GM21786 (cell line): ENCODE results near the gene DMAP1.

Experiments
- ATAC-seq: cut with Tn5 transposase; IDR thresholded peaks from one replicate; pipeline ENCODE4 v1.9.1; 2021; ENCODE audit not compliant: unreplicated experiment

DMAP1 gene

GRCh38 chr1:44228218-44228617, 14.9 kb downstream of the DMAP1 start:
- no peak for ATAC-seq

GRCh38 chr1:44229435-44230167, 16.3 kb downstream of the DMAP1 start:
- ATAC-seq: no peak

- ATAC-seq: no peak
These were observed 17.5 kb downstream of the DMAP1 start for GRCh38 chr1:44230796-44231195.

- no peak for ATAC-seq
These were observed 20.3 kb downstream of the DMAP1 start for GRCh38 chr1:44233593-44233992.

- ATAC-seq: no peak
These were observed 22.5 kb downstream of the DMAP1 start for GRCh38 chr1:44235808-44236207.

GRCh38 chr1:44236490-44237272, 23.4 kb downstream of the DMAP1 start:
- ATAC-seq: no peak

GRCh38 chr1:44237721-44238457, 24.6 kb downstream of the DMAP1 start:
- no peak for ATAC-seq

GRCh38 chr1:44238660-44239059, 25.4 kb downstream of the DMAP1 start:
- ATAC-seq: no peak

- no peak for ATAC-seq
These were observed 26.2 kb downstream of the DMAP1 start for GRCh38 chr1:44239331-44239960.

GRCh38 chr1:44239961-44240371, 26.7 kb downstream of the DMAP1 start:
- ATAC-seq: no peak

- ATAC-seq: no peak
These were observed 27.8 kb downstream of the DMAP1 start for GRCh38 chr1:44240802-44241671.

- ATAC-seq: no peak
These were observed 29.5 kb downstream of the DMAP1 start for GRCh38 chr1:44242746-44243145.

GRCh38 chr1:44243782-44244495, 30.7 kb downstream of the DMAP1 start:
- no peak for ATAC-seq

- ATAC-seq: no peak
These were observed 31.7 kb downstream of the DMAP1 start for GRCh38 chr1:44244986-44245385.

- ATAC-seq: no peak
These were observed 33.5 kb downstream of the DMAP1 start for GRCh38 chr1:44246806-44247205.

GRCh38 chr1:44249543-44249942, 36.3 kb downstream of the DMAP1 start:
- no peak for ATAC-seq

- ATAC-seq: no peak
These were observed 37.0 kb downstream of the DMAP1 start for GRCh38 chr1:44250068-44250781.

GRCh38 chr1:44251486-44251885, 38.2 kb downstream of the DMAP1 start:
- ATAC-seq: no peak
